Neural progenitor cell (in vitro differentiated cells): ENCODE measurements around the gene ANKRD31. TPM values are rescaled to one million over a fixed set of nuclear protein-coding genes. Genes with fewer than 3 reads are reported as not detected.

Experiments used
- DNase-seq: peaks from one replicate; pipeline ENCODE4 v3.0.0-alpha.2; 2016; ENCODE audit warnings: low spot score
- H2AFZ ChIP-seq: fragments of 200-600 bp; sonication (generic); replicated peaks from 2 replicates; pipeline ENCODE4 v1.6.1; 2016; ENCODE audit warnings: antibody characterized with exemption
- H3F3A ChIP-seq: fragments of 200-600 bp; sonication (generic); 2 replicates; pipeline ENCODE4 v1.6.1; 2016; ENCODE audit warnings: antibody characterized with exemption, low read depth
- H3K27ac ChIP-seq: fragments of 200-600 bp; sonication (generic); 2 replicates; pipeline ENCODE4 v1.5.1; 2016; ENCODE audit warnings: mild to moderate bottlenecking
- H3K27me3 ChIP-seq: fragments of 200-600 bp; sonication (generic); 2 replicates; pipeline ENCODE4 v1.6.1; 2016; ENCODE audit warnings: mild to moderate bottlenecking, moderate library complexity
- H3K36me3 ChIP-seq: fragments of 200-600 bp; sonication (generic); 2 replicates; pipeline ENCODE4 v1.5.1; 2016
- H3K4me1 ChIP-seq: fragments of 200-600 bp; sonication (generic); 2 replicates; pipeline ENCODE4 v1.6.1; 2016; ENCODE audit warnings: mixed run types
- H3K4me2 ChIP-seq: fragments of 200-600 bp; sonication (generic); 2 replicates; pipeline ENCODE4 v1.6.1; 2016
- H3K4me3 ChIP-seq: fragments of 200-600 bp; sonication (generic); 2 replicates; pipeline ENCODE4 v1.5.1; 2016
- H3K79me2 ChIP-seq: fragments of 200-600 bp; sonication (generic); 2 replicates; pipeline ENCODE4 v1.6.1; 2016; ENCODE audit warnings: low read depth
- H3K9ac ChIP-seq: fragments of 200-600 bp; sonication (generic); 2 replicates; pipeline ENCODE4 v1.6.1; 2016
- H3K9me3 ChIP-seq: fragments of 200-600 bp; sonication (generic); 2 replicates; pipeline ENCODE4 v1.5.1; 2016; ENCODE audit warnings: low read depth
- H4K20me1 ChIP-seq: fragments of 200-600 bp; sonication (generic); 2 replicates; pipeline ENCODE4 v1.6.1; 2016; ENCODE audit warnings: low read depth
- H3K27ac Mint-ChIP-seq: 3 replicates; pipeline ENCODE4 v1.8.0; 2021; ENCODE audit warnings: mixed read lengths
- H3K27me3 Mint-ChIP-seq: 2 replicates; pipeline ENCODE4 v1.8.0; 2022; ENCODE audit warnings: low read depth, mild to moderate bottlenecking, inconsistent platforms, moderate library complexity, mixed read lengths; ENCODE audit not compliant: insufficient read depth
- H3K36me3 Mint-ChIP-seq: 3 replicates; pipeline ENCODE4 v1.8.0; 2021; ENCODE audit warnings: mixed read lengths
- H3K4me1 Mint-ChIP-seq: 3 replicates; pipeline ENCODE4 v1.8.0; 2021; ENCODE audit warnings: mixed read lengths
- H3K4me3 Mint-ChIP-seq: 3 replicates; pipeline ENCODE4 v1.8.0; 2021; ENCODE audit warnings: mild to moderate bottlenecking, moderate library complexity, mixed read lengths
- H3K9me3 Mint-ChIP-seq: 3 replicates; pipeline ENCODE4 v1.8.0; 2020; ENCODE audit warnings: mixed read lengths
- EZH2 ChIP-seq: fragments of 200-600 bp; sonication (generic); IDR thresholded peaks from 2 replicates; pipeline ENCODE4 v1.6.1; 2017; ENCODE audit warnings: antibody characterized with exemption, mild to moderate bottlenecking, moderate library complexity
- EZH2phosphoT487 ChIP-seq: fragments of 200-600 bp; sonication (generic); IDR thresholded peaks from 2 replicates; pipeline ENCODE4 v1.6.1; 2017; ENCODE audit warnings: antibody characterized with exemption
- total RNA-seq: library from RNA; depleted of rRNA; stranded (reverse); fragments of >200 nt; gene quantifications from 2 replicates; pipeline ENCODE4 v1.2.3, GENCODE V29; 2015; ENCODE audit warnings: low replicate concordance
- TF ChIP-seq, protein P1 (sequence below): fragments of 200-600 bp; sonication (generic); IDR thresholded peaks from 2 replicates; pipeline ENCODE4 v1.5.1; 2017; ENCODE audit warnings: antibody characterized with exemption, mild to moderate bottlenecking

ANKRD31 gene
- total RNA-seq, 1 donor from 2014 or later: 0.75 TPM

GRCh38 chr5:75034137-75034739, 202.4 kb downstream of the ANKRD31 start:
- DNase-seq: no peak
- Mint-ChIP-seq H3K9me3 (no peaks in the 10 kb centered on the region), H3K36me3 (no peaks in the 10 kb centered on the region), H3K4me1 (no peaks in the 10 kb centered on the region), H3K4me3 (no peak overlapping the region), H3K27ac (no peak overlapping the region), H3K27me3 (peaks cover 2% of the 10 kb centered on the region)
- Histone ChIP-seq H3K4me1 (no peaks in the 10 kb centered on the region), H2AFZ (no peak overlapping the region), H3K79me2 (no peaks in the 10 kb centered on the region), H4K20me1 (no peaks in the 10 kb centered on the region), H3K27ac (no peak overlapping the region), H3K9ac (no peak overlapping the region), H3K27me3 (no peaks in the 10 kb centered on the region), H3K9me3 (no peaks in the 10 kb centered on the region), H3K4me3 (no peak overlapping the region), H3K4me2 (no peak overlapping the region), H3F3A (no peaks in the 10 kb centered on the region), H3K36me3 (no peaks in the 10 kb centered on the region)
- TF ChIP-seq, protein P1, sequence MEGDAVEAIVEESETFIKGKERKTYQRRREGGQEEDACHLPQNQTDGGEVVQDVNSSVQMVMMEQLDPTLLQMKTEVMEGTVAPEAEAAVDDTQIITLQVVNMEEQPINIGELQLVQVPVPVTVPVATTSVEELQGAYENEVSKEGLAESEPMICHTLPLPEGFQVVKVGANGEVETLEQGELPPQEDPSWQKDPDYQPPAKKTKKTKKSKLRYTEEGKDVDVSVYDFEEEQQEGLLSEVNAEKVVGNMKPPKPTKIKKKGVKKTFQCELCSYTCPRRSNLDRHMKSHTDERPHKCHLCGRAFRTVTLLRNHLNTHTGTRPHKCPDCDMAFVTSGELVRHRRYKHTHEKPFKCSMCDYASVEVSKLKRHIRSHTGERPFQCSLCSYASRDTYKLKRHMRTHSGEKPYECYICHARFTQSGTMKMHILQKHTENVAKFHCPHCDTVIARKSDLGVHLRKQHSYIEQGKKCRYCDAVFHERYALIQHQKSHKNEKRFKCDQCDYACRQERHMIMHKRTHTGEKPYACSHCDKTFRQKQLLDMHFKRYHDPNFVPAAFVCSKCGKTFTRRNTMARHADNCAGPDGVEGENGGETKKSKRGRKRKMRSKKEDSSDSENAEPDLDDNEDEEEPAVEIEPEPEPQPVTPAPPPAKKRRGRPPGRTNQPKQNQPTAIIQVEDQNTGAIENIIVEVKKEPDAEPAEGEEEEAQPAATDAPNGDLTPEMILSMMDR: no peak
- TF ChIP-seq EZH2phosphoT487 (no peak), EZH2 (no peak)

GRCh38 chr5:75031366-75031765, 205.3 kb downstream of the ANKRD31 start:
- Mint-ChIP-seq H3K4me3 (no peak overlapping the region), H3K27ac (no peak overlapping the region), H3K9me3 (no peaks in the 10 kb centered on the region), H3K27me3 (no peaks in the 10 kb centered on the region), H3K4me1 (no peaks in the 10 kb centered on the region), H3K36me3 (no peaks in the 10 kb centered on the region)
- Histone ChIP-seq H3K9ac (no peak overlapping the region), H3K4me1 (no peaks in the 10 kb centered on the region), H3K27ac (no peak overlapping the region), H3K4me3 (no peak overlapping the region), H3K79me2 (no peaks in the 10 kb centered on the region), H2AFZ (no peak overlapping the region), H3K36me3 (no peaks in the 10 kb centered on the region), H3K9me3 (no peaks in the 10 kb centered on the region), H3K4me2 (no peak overlapping the region), H4K20me1 (no peaks in the 10 kb centered on the region), H3F3A (no peaks in the 10 kb centered on the region), H3K27me3 (no peaks in the 10 kb centered on the region)
- no peak for TF ChIP-seq EZH2phosphoT487
- DNase-seq: no peak

DNA sequence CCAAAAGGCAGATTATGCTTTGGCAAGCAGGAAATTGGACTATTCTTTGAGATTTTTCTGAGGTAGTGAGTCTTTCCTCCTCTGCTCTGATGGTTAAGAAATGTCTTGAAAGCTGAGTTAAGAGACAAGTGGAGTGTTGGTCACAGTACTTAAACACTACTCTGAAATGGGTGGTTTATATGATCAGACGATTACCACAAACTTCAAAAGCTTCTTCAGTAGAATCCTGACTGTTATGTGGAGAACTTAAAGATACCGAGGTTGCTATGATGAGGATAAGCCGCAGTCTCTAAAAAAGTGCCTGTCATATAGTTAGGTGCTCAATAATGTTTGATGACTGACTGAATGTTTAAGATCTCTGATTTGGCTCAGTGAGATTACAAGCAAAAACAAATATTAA, 208.6 kb downstream of the ANKRD31 start:
- no peak overlapping the region for H3K4me3 Mint-ChIP-seq
- no peaks in the 10 kb centered on the region for H3K27me3 ChIP-seq
- no peak overlapping the region for H3K4me2 ChIP-seq
- no peak for DNase-seq
- no peaks in the 10 kb centered on the region for H3K36me3 ChIP-seq
- H4K20me1 ChIP-seq: no peaks in the 10 kb centered on the region
- no peak overlapping the region for H3K4me3 ChIP-seq
- no peaks in the 10 kb centered on the region for H3K27me3 Mint-ChIP-seq
- no peak overlapping the region for H3K27ac Mint-ChIP-seq
- H3K9ac ChIP-seq: no peak overlapping the region
- no peaks in the 10 kb centered on the region for H3K9me3 Mint-ChIP-seq
- no peaks in the 10 kb centered on the region for H3K4me1 Mint-ChIP-seq
- no peaks in the 10 kb centered on the region for H3K9me3 ChIP-seq
- H3K4me1 ChIP-seq: no peaks in the 10 kb centered on the region
- TF ChIP-seq, protein P1: no peak
- H3K79me2 ChIP-seq: no peaks in the 10 kb centered on the region
- H2AFZ ChIP-seq: no peak overlapping the region
- no peaks in the 10 kb centered on the region for H3K36me3 Mint-ChIP-seq
- no peaks in the 10 kb centered on the region for H3F3A ChIP-seq
- no peak overlapping the region for H3K27ac ChIP-seq

GRCh38 chr5:75023368-75024159, 213.1 kb downstream of the ANKRD31 start:
- Mint-ChIP-seq H3K27ac (no peak overlapping the region), H3K4me1 (no peaks in the 10 kb centered on the region), H3K9me3 (no peaks in the 10 kb centered on the region), H3K27me3 (no peaks in the 10 kb centered on the region), H3K4me3 (no peak overlapping the region), H3K36me3 (no peaks in the 10 kb centered on the region)
- no peak overlapping the region for H2AFZ ChIP-seq
- TF ChIP-seq EZH2 (no peak), EZH2phosphoT487 (no peak)
- TF ChIP-seq, protein P1: no peak
- no peaks in the 10 kb centered on the region for H3K36me3 ChIP-seq
- H3K79me2 ChIP-seq: no peaks in the 10 kb centered on the region
- H3K9me3 ChIP-seq: no peaks in the 10 kb centered on the region
- no peak overlapping the region for H3K27ac ChIP-seq
- H3F3A ChIP-seq: no peaks in the 10 kb centered on the region
- no peaks in the 10 kb centered on the region for H4K20me1 ChIP-seq
- no peak overlapping the region for H3K4me3 ChIP-seq
- H3K27me3 ChIP-seq: no peaks in the 10 kb centered on the region
- H3K4me2 ChIP-seq: no peak overlapping the region
- DNase-seq: no peak
- no peak overlapping the region for H3K9ac ChIP-seq
- H3K4me1 ChIP-seq: no peaks in the 10 kb centered on the region
